IPS-NIHi7 (cell line): ENCODE data around the gene HLA-B.

Source experiments
- DNase-seq: peaks from one replicate; pipeline ENCODE4 v3.0.0; 2012; ENCODE audit warnings: mixed read lengths; ENCODE audit errors: extremely low spot score

Gene HLA-B

DNA sequence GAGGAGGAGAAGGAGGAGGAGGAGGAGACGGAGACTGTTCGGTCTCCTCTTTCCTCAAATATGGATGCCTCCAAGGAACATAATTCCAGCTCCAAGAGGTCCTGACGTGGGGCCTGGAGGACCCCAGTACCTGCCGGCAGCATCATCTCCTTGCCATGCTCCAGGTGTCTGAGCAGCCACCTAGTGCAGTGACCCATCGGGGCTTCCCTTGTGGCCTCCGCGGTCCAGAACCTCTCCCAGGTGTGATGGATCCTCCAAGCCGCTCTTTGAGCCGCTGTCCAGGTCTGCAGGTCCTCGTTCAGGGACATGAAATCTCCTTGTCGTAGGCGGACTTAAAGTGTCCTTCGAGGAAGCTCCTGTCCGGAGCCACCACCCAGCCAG is 49.3 kb downstream of the HLA-B start:
- no peak for DNase-seq

DNA sequence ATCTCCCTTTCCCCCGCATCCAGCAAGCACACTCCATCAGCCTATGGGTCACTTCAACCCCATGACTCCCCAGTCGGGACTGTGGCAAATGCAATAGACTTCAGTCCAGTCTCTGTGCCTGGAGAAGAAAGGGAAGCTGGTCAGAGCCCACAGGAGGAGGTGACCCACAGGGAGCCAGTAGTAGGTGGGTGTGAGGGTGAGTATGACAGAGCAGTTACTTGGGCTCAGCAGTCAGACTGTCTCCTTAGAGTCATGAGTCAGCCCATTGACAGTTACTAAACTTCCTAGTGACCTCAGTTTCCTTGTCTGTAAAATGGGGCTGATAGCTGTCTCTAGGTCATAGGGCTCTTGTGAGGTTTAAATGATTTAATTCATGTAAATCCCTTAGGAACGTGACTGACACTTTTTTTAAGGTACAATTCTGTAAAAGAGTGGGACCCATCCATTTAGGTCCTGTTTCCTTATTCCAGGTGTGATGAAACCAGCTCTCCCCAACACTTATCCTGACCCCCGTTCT is 51.2 kb downstream of the HLA-B start:
- no peak for DNase-seq

GRCh38 chr6:31304683-31305082 is 52.3 kb downstream of the HLA-B start:
- no peak for DNase-seq
